ENCODE data around the gene CPZ. TPM values are rescaled to one million over a fixed set of nuclear protein-coding genes. Genes with fewer than 3 reads are reported as not detected.

CPZ gene
- total and polyA plus RNA-seq, 11 donors: 0.13 to 4.8 (median 0.26) TPM; not detected in 2

DNA sequence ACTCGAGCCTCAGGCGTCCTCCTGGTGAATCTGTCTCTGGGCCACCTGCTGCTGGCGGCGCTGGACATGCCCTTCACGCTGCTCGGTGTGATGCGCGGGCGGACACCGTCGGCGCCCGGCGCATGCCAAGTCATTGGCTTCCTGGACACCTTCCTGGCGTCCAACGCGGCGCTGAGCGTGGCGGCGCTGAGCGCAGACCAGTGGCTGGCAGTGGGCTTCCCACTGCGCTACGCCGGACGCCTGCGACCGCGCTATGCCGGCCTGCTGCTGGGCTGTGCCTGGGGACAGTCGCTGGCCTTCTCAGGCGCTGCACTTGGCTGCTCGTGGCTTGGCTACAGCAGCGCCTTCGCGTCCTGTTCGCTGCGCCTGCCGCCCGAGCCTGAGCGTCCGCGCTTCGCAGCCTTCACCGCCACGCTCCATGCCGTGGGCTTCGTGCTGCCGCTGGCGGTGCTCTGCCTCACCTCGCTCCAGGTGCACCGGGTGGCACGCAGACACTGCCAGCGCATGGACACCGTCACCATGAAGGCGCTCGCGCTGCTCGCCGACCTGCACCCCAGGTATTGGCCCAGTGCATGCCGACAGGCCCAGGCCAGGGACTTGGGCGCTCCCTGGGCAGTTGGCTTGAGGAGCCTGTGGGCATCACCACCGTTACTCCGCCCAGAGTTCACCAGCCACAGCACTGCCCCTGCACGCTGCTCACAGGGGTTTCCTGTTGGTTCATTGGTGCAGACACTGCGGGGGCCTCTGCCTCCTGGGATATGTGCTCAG is 11.3 kb upstream of the CPZ start:
- H3K36me3 ChIP-seq: no peaks in the 10 kb centered on the region
- ATAC-seq: peak in 2 of 4 donors; percentile 6 to 8
- WGBS, 4 donors: 40 to 63% (median 58%) methylated on average over 47 to 66 of the region's 66 CpGs
- no peak overlapping the region for H3K4me3 ChIP-seq
- peak in 2 of 5 donors; percentile 19 to 62 for DNase-seq
- H3K4me1 ChIP-seq: peaks cover 0 to 7% (median 0%) of the 10 kb centered on the region in 12 donors
- H3K27me3 ChIP-seq: peaks cover 18 to 88% (median 43%) of the 10 kb centered on the region in 9 donors
- no peaks in the 10 kb centered on the region for H3K9me3 ChIP-seq
- intact Hi-C loops (cut with DNase I): no loop called here
- no peak overlapping the region for H3K27ac ChIP-seq
- TF ChIP-seq POLR2A (IDR thresholded peaks at IDR 0.05) (no peak), CTCF (IDR thresholded peaks at IDR 0.05) (no peak)

DNA sequence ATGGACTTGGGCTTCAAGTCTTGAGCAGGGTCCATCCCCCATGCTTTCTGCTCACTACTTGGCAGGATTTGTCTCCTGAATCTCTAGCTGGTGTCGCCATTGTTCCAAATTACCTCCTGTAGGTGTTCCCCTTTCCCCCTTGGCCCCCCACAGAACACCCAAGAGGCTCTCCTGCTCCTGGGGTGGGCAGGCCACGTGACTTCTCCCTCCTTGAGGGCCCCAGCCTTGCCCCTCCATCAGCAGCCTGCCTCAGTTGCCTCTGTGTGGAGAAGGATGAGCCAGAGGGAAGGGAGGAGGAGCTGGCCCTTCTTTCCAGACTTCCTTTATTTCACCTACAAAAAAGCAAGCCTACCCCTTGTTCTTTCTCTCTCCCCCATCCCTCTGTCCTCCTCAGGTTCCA is 10.5 kb upstream of the CPZ start:
- 53 to 58% (median 55%) methylated on average over 2 of the region's 2 CpGs for WGBS, 4 donors
- H3K27me3 ChIP-seq: peaks cover 20 to 93% (median 46%) of the 10 kb centered on the region in 9 donors
- DNase-seq: peak in 2 of 5 donors; percentile 13 to 24

GRCh38 chr4:8582436-8582835 is 10.1 kb upstream of the CPZ start:
- intact Hi-C loops (cut with DNase I): no loop called here
- H3K27me3 ChIP-seq: peaks cover 20 to 93% (median 49%) of the 10 kb centered on the region in 9 donors
- H3K4me1 ChIP-seq: peaks cover 0 to 7% (median 0%) of the 10 kb centered on the region in 12 donors
- WGBS, 4 donors: 86 to 91% (median 87%) methylated on average over 11 to 12 of the region's 12 CpGs
- no peak for ATAC-seq
- DNase-seq: peak in 2 of 5 donors; percentile 9 to 39
- no peak overlapping the region for H3K4me3 ChIP-seq
- no peaks in the 10 kb centered on the region for H3K9me3 ChIP-seq
- no peaks in the 10 kb centered on the region for H3K36me3 ChIP-seq
- no peak overlapping the region for H3K27ac ChIP-seq
- TF ChIP-seq CTCF (IDR thresholded peaks at IDR 0.05): no peak
- no peak for TF ChIP-seq POLR2A (IDR thresholded peaks at IDR 0.05)

More for the DNA sequence above, 10.5 kb upstream of the CPZ start:
- TF ChIP-seq POLR2A (IDR thresholded peaks at IDR 0.05): no peak
- no peak for TF ChIP-seq CTCF (IDR thresholded peaks at IDR 0.05)
- intact Hi-C loops (cut with DNase I): no loop called here
- no peak for ATAC-seq
- Histone ChIP-seq H3K4me1 (peaks cover 0 to 7% (median 0%) of the 10 kb centered on the region in 12 donors), H3K36me3 (no peaks in the 10 kb centered on the region), H3K9me3 (no peaks in the 10 kb centered on the region), H3K4me3 (no peak overlapping the region), H3K27ac (no peak overlapping the region)

DNA sequence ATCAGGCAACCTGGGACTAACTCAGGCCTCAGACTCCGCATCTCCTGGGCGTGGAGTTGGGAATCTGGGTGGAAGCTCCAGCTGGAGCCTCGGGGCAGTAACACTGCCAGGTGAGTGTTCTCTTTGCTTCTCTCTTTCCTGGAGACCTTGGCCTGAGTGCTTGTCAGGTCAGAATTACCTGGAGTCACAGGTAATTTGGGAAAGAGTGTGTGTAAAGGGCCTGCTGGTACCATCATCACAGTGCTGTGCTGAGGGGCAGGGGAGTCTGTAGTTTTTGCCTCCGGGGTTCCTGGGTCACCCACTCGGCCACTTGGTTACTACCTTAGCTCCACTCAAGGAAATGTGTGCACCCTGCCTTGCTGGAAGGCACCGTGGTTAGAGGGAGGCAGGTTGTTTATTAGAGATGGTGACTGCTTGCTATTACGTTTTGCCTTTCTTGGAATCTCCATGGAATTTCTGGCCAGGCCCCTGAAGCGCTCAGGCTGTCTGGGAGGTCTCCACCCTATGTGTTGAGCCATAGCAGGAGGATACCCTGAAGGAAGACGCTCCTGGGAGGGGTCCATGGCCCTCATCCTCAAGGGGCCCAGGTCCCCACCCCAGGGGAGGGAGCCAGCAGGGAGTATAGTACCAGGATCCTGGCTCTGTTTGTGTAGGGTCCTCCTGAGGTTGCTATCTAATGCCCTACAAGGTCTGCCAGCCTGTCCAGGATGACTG is 9.5 kb upstream of the CPZ start:
- DNase-seq: peak in 2 of 5 donors; percentile 16 to 17
- H3K27me3 ChIP-seq: peaks cover 20 to 90% (median 46%) of the 10 kb centered on the region in 9 donors

More for the DNA sequence above, 9.5 kb upstream of the CPZ start:
- H3K36me3 ChIP-seq: no peaks in the 10 kb centered on the region
- H3K4me1 ChIP-seq: peaks cover 0 to 7% (median 0%) of the 10 kb centered on the region in 12 donors
- no peak for ATAC-seq
- H3K4me3 ChIP-seq: no peak overlapping the region
- intact Hi-C loops (cut with DNase I): no loop called here
- H3K9me3 ChIP-seq: no peaks in the 10 kb centered on the region
- no peak overlapping the region for H3K27ac ChIP-seq
- WGBS, 4 donors: 66 to 70% (median 69%) methylated on average over 7 to 9 of the region's 9 CpGs
- TF ChIP-seq POLR2A (IDR thresholded peaks at IDR 0.05) (no peak), CTCF (IDR thresholded peaks at IDR 0.05) (no peak)

Data from heart left ventricle (tissue), 16 donors.